Gastroesophageal sphincter (tissue), 4 donors: ENCODE results near the gene U2SURP. TPM values are rescaled to one million over a fixed set of nuclear protein-coding genes. Genes with fewer than 3 reads are reported as not detected.

Experiments
- ATAC-seq: fragments of 150-250 bp; one replicate; pipeline ENCODE4 v1.9.1; 2016; ENCODE audit warnings: mild to moderate bottlenecking, moderate library complexity
- H3K27ac ChIP-seq, 4 donors: fragments of 200-600 bp; sonication (generic) in 3 of 4; 1 replicate in 3 of 4; 2 replicates in 1 of 4; pipeline ENCODE4 v1.5.1; 2016 to 2019
- H3K27me3 ChIP-seq: fragments of 200-600 bp; sonication (generic); one replicate; pipeline ENCODE4 v1.5.1; 2019
- H3K36me3 ChIP-seq, 2 donors: fragments of 200-600 bp; sonication (generic); one replicate each; pipeline ENCODE4 v1.5.1; 2019; ENCODE audit warnings: control low read depth in 1 of 2
- H3K4me1 ChIP-seq, 3 donors: fragments of 200-600 bp; sonication (generic); 1 replicate in 2 of 3; 2 replicates in 1 of 3; pipeline ENCODE4 v1.5.1; 2016 to 2019; ENCODE audit warnings: control low read depth in 2 of 3
- H3K4me3 ChIP-seq, 2 donors: fragments of 200-600 bp; sonication (generic); one replicate each; pipeline ENCODE4 v1.5.1; 2019; ENCODE audit warnings: mild to moderate bottlenecking in 1 of 2, moderate library complexity in 1 of 2
- H3K9me3 ChIP-seq, 3 donors: fragments of 200-600 bp; sonication (generic); one replicate each; pipeline ENCODE4 v1.5.1; 2017 to 2019; ENCODE audit warnings: control low read depth in 2 of 3
- CTCF ChIP-seq, 4 experiments: fragments of 200-600 bp in 2 of 4; fragments of 450-650 bp in 2 of 4; sonication (generic) in 1 of 4; IDR thresholded peaks; one replicate each; pipeline ENCODE4 v1.5.1; 2017 to 2019; ENCODE audit warnings: antibody characterized with exemption in 4 of 4, mild to moderate bottlenecking in 2 of 4, moderate library complexity in 2 of 4
- EP300 ChIP-seq: sonication (generic); formaldehyde crosslinking; IDR thresholded peaks from one replicate; pipeline ENCODE4 v1.6.1; 2017; ENCODE audit warnings: antibody characterized with exemption, mild to moderate bottlenecking
- POLR2A ChIP-seq, 2 donors: fragments of 450-650 bp; IDR thresholded peaks; one replicate each; pipeline ENCODE4 v1.6.1; 2017; ENCODE audit warnings: antibody characterized with exemption in 2 of 2, mild to moderate bottlenecking in 2 of 2, moderate library complexity in 1 of 2
- POLR2AphosphoS5 ChIP-seq: sonication (generic); formaldehyde crosslinking; IDR thresholded peaks from one replicate; pipeline ENCODE4 v1.6.1; 2017; ENCODE audit warnings: antibody characterized with exemption
- WGBS, 2 donors: methylation state at CpG; one replicate each; pipeline ENCODE4 v1.1.5; 2018; ENCODE audit warnings: low coverage in 1 of 2; 5-methylcytosine and 5-hydroxymethylcytosine counted together
- total RNA-seq, 4 donors: library from RNA; depleted of rRNA; stranded (reverse); fragments of >200 nt; gene quantifications; one replicate each; pipeline ENCODE4 v1.1.0, GENCODE V29; 2016

The U2SURP gene
- total RNA-seq, 4 donors from 2014 or later = 40.5 to 111 (median 60.4) TPM

GRCh38 chr3:143063018-143063417, 61.6 kb downstream of the U2SURP start:
- TF ChIP-seq POLR2A (IDR thresholded peaks at IDR 0.05) (no peak), EP300 (no peak), CTCF (IDR thresholded peaks at IDR 0.05) (no peak), POLR2AphosphoS5 (no peak)
- peaks cover 0 to 15% (median 10%) of the 10 kb centered on the region in 3 donors for H3K4me1 ChIP-seq
- no peak for ATAC-seq
- 76 to 85% methylated on average over 2 of the region's 2 CpGs for WGBS, 2 donors
- no peaks in the 10 kb centered on the region for H3K9me3 ChIP-seq
- H3K36me3 ChIP-seq = peaks cover 0 to 9% of the 10 kb centered on the region in 2 donors
- no peak overlapping the region for H3K27ac ChIP-seq
- H3K4me3 ChIP-seq = no peak overlapping the region
- H3K27me3 ChIP-seq = no peaks in the 10 kb centered on the region

- no peak overlapping the region for H3K27ac ChIP-seq
- H3K36me3 ChIP-seq = no peaks in the 10 kb centered on the region
- peaks cover 0 to 15% (median 10%) of the 10 kb centered on the region in 3 donors for H3K4me1 ChIP-seq
- 90 to 98% methylated on average over 4 of the region's 5 CpGs for WGBS, 2 donors
- ATAC-seq = no peak
- no peaks in the 10 kb centered on the region for H3K9me3 ChIP-seq
- no peak overlapping the region for H3K4me3 ChIP-seq
- TF ChIP-seq CTCF (IDR thresholded peaks at IDR 0.05) (no peak), POLR2A (IDR thresholded peaks at IDR 0.05) (no peak), POLR2AphosphoS5 (no peak), EP300 (no peak)
- H3K27me3 ChIP-seq = no peaks in the 10 kb centered on the region
These were observed 63.4 kb downstream of the U2SURP start for GRCh38 chr3:143064777-143065176.

GRCh38 chr3:143065364-143065763, 64.0 kb downstream of the U2SURP start:
- no peak overlapping the region for H3K4me3 ChIP-seq
- TF ChIP-seq EP300 = no peak
- TF ChIP-seq POLR2A (IDR thresholded peaks at IDR 0.05) = no peak
- no peak for TF ChIP-seq CTCF (IDR thresholded peaks at IDR 0.05)
- no peak for TF ChIP-seq POLR2AphosphoS5
- peaks cover 0 to 15% (median 10%) of the 10 kb centered on the region in 3 donors for H3K4me1 ChIP-seq
- WGBS, 2 donors = 97 to 100% methylated on average over 2 of the region's 2 CpGs
- no peak overlapping the region for H3K27ac ChIP-seq
- H3K36me3 ChIP-seq = no peaks in the 10 kb centered on the region
- ATAC-seq = no peak
- no peaks in the 10 kb centered on the region for H3K9me3 ChIP-seq
- no peaks in the 10 kb centered on the region for H3K27me3 ChIP-seq

GRCh38 chr3:143066033-143066432, 64.7 kb downstream of the U2SURP start:
- TF ChIP-seq POLR2A (IDR thresholded peaks at IDR 0.05) (no peak), POLR2AphosphoS5 (no peak), CTCF (IDR thresholded peaks at IDR 0.05) (no peak)
- H3K9me3 ChIP-seq = no peaks in the 10 kb centered on the region
- H3K27me3 ChIP-seq = no peaks in the 10 kb centered on the region
- no peak overlapping the region for H3K27ac ChIP-seq
- 62 to 65% methylated on average over 4 of the region's 4 CpGs for WGBS, 2 donors
- H3K36me3 ChIP-seq = no peaks in the 10 kb centered on the region
- ATAC-seq = no peak
- H3K4me1 ChIP-seq = peaks cover 0 to 15% (median 10%) of the 10 kb centered on the region in 3 donors
- no peak overlapping the region for H3K4me3 ChIP-seq

GRCh38 chr3:143067201-143067600, 65.8 kb downstream of the U2SURP start:
- no peak for ATAC-seq
- H3K4me1 ChIP-seq = peaks cover 0 to 15% (median 10%) of the 10 kb centered on the region in 3 donors
- TF ChIP-seq POLR2AphosphoS5 (no peak), POLR2A (IDR thresholded peaks at IDR 0.05) (no peak), EP300 (no peak), CTCF (IDR thresholded peaks at IDR 0.05) (no peak)
- H3K27me3 ChIP-seq = no peaks in the 10 kb centered on the region
- no peaks in the 10 kb centered on the region for H3K9me3 ChIP-seq
- H3K36me3 ChIP-seq = no peaks in the 10 kb centered on the region
- no peak overlapping the region for H3K4me3 ChIP-seq
- no peak overlapping the region for H3K27ac ChIP-seq
- 19 to 40% methylated on average over 2 of the region's 3 CpGs for WGBS, 2 donors
